Measurements from ENCODE around the gene PIK3R6. TPM values are rescaled to one million over a fixed set of nuclear protein-coding genes. Genes with fewer than 3 reads are reported as not detected.
A peak's percentile ranks its signal among the peaks of the same experiment; 100 is the strongest.
"Not testable (repeated sequence)": the region's sequence is repeated elsewhere in the genome, so short reads cannot be mapped to it uniquely, and the experiment has no call there.

PIK3R6 gene
- total RNA-seq, 2 donors from 2014 or later, result 2.1 to 2.5 TPM

- H3K27ac ChIP-seq (ENCODE audit: low read depth, low read length), result no peak overlapping the region
- no peak for TF ChIP-seq CTCF (conservative IDR thresholded peaks at IDR 0.05)
- Mint-ChIP-seq H3K27ac (no peak overlapping the region), H3K4me1 (no peaks in the 10 kb centered on the region), H3K36me3 (ENCODE audit: low read depth) (peaks cover 8% of the 10 kb centered on the region), H3K27me3 (ENCODE audit: insufficient read depth) (peaks cover 2% of the 10 kb centered on the region), H3K9me3 (no peaks in the 10 kb centered on the region), H3K4me3 (no peak overlapping the region)
- 96% methylated on average over 12 to 23 of the region's 23 CpGs for WGBS, 2 experiments (ENCODE audit: insufficient coverage in 1 of 2, insufficient read length in 1 of 2)
- no peak for DNase-seq
- no peaks in the 10 kb centered on the region for H3K27me3 ChIP-seq (ENCODE audit: control insufficient read depth, insufficient read depth, low read length, poor library complexity, severe bottlenecking)
- H3K36me3 ChIP-seq (ENCODE audit: control insufficient read depth, insufficient read depth, low read length), result no peaks in the 10 kb centered on the region
- no peaks in the 10 kb centered on the region for H3K4me1 ChIP-seq (ENCODE audit: control insufficient read depth, insufficient read depth, low read length)
- no peak overlapping the region for H3K9ac ChIP-seq (ENCODE audit: extremely low read depth, low read length, poor library complexity, severe bottlenecking)
- no peak overlapping the region for H3K4me3 ChIP-seq (ENCODE audit: low read length)
- H3K9me3 ChIP-seq (ENCODE audit: control insufficient read depth, low read length), result no peaks in the 10 kb centered on the region
These were observed 18.7 kb upstream of the PIK3R6 start for GRCh38 chr17:8885967-8886684.

GRCh38 chr17:8885163-8885966 lies 17.9 kb upstream of the PIK3R6 start:
- H3K4me1 Mint-ChIP-seq; H3K9ac ChIP-seq (ENCODE audit: extremely low read depth, low read length, poor library complexity, severe bottlenecking); H3K27me3 ChIP-seq (ENCODE audit: control insufficient read depth, insufficient read depth, low read length, poor library complexity, severe bottlenecking); H3K27ac ChIP-seq (ENCODE audit: low read depth, low read length); H3K27ac Mint-ChIP-seq; H3K9me3 Mint-ChIP-seq; H3K36me3 ChIP-seq (ENCODE audit: control insufficient read depth, insufficient read depth, low read length); H3K27me3 Mint-ChIP-seq (ENCODE audit: insufficient read depth); H3K36me3 Mint-ChIP-seq (ENCODE audit: low read depth); H3K4me3 Mint-ChIP-seq; H3K4me1 ChIP-seq (ENCODE audit: control insufficient read depth, insufficient read depth, low read length); H3K9me3 ChIP-seq (ENCODE audit: control insufficient read depth, low read length); H3K4me3 ChIP-seq (ENCODE audit: low read length): not testable (repeated sequence)
- DNase-seq, result peak; percentile 88
- WGBS, 2 experiments (ENCODE audit: insufficient coverage in 1 of 2, insufficient read length in 1 of 2), result 93 to 97% methylated on average over 5 to 17 of the region's 30 CpGs

DNA sequence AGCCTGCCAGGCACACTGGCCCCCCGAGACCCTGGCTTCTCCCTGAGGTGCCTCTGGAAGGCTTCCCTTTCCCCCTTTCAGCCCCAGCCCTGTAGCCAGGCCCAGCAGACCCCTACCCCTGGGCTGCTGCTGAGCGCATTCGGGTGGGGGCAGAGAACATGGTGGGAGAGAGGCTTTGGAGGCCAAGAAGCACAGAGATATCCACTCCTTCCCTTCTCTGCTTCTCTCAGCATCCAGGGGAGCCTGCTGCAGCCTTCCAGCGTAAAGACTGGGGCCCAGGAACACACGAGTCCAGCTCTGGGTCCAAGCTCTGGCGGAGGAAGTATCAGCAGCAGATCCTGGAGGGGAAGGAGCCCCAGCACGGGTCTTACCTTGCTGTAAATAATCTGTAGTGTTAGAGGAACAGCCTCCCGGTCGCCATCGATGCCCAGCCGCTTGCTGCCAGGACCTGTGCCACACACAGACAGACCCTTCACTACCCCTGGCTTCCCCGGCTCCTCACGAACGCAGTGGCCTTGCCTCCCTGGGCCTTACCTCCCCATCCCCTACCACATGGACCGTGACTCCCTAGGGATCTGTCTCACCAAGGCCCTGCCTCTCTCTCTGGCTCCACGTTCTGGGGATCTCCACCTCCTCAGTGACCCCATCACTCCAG lies 17.0 kb upstream of the PIK3R6 start:
- Histone ChIP-seq H3K4me1 (ENCODE audit: control insufficient read depth, insufficient read depth, low read length) (peaks cover 2% of the 10 kb centered on the region), H3K27me3 (ENCODE audit: control insufficient read depth, insufficient read depth, low read length, poor library complexity, severe bottlenecking) (no peaks in the 10 kb centered on the region), H3K9me3 (ENCODE audit: control insufficient read depth, low read length) (no peaks in the 10 kb centered on the region), H3K4me3 (ENCODE audit: low read length) (no peak overlapping the region), H3K36me3 (ENCODE audit: control insufficient read depth, insufficient read depth, low read length) (peaks cover 6% of the 10 kb centered on the region), H3K9ac (ENCODE audit: extremely low read depth, low read length, poor library complexity, severe bottlenecking) (no peak overlapping the region), H3K27ac (ENCODE audit: low read depth, low read length) (no peak overlapping the region)
- DNase-seq, result peak; percentile 50
- Mint-ChIP-seq H3K36me3 (ENCODE audit: low read depth) (peaks cover 8% of the 10 kb centered on the region), H3K27me3 (ENCODE audit: insufficient read depth) (peaks cover 2% of the 10 kb centered on the region), H3K4me3 (no peak overlapping the region), H3K27ac (no peak overlapping the region), H3K9me3 (no peaks in the 10 kb centered on the region), H3K4me1 (peaks cover 6% of the 10 kb centered on the region)
- TF ChIP-seq CTCF (conservative IDR thresholded peaks at IDR 0.05), result no peak
- WGBS, 2 experiments (ENCODE audit: insufficient coverage in 1 of 2, insufficient read length in 1 of 2), result 91 to 95% methylated on average over 10 to 16 of the region's 16 CpGs
